SK-N-SH (cell line): Measurements from ENCODE around the gene BRPF3. TPM values are rescaled to one million over a fixed set of nuclear protein-coding genes. Genes with fewer than 3 reads are reported as not detected.

Experiments used
- CTCF ChIA-PET: fragments of 300-600, 350-600 bp; formaldehyde crosslinking; extraction: SDS; loops from one replicate; lab custom pipeline; 2021; lab: Yijun Ruan, JAX
- POLR2A ChIA-PET: fragments of 350-600 bp; sonication (Branson Sonifier 250); formaldehyde crosslinking; extraction: SDS; loops from one replicate; lab custom pipeline; 2020; ENCODE audit warnings: antibody characterized with exemption, inconsistent platforms; lab: Yijun Ruan, JAX
- DNase-seq: peaks from one replicate; pipeline ENCODE4 v3.0.0; 2012
- H2AFZ ChIP-seq: fragments of 200-600 bp; sonication (generic); 2 replicates; pipeline ENCODE4 v1.8.1; 2016; ENCODE audit warnings: antibody characterized with exemption, mild to moderate bottlenecking, low read depth
- H3F3A ChIP-seq: fragments of 200-600 bp; sonication (generic); replicated peaks from 2 replicates; pipeline ENCODE3; 2016; ENCODE audit warnings: antibody characterized with exemption, mild to moderate bottlenecking; ENCODE audit not compliant: insufficient read depth
- H3K27ac ChIP-seq, 2 experiments: fragments of 200-500 bp in 1 of 2; fragments of 200-600 bp in 1 of 2; sonication (Bioruptor generic) in 1 of 2; sonication (generic), shearing (Covaris generic) in 1 of 2; 2 replicates each; pipeline versions ENCODE4 v1.5.1 to v1.6.1; 2014 to 2016; ENCODE audit warnings: low read depth in 2 of 2, inconsistent platforms in 1 of 2, low read length in 1 of 2, mild to moderate bottlenecking in 1 of 2, mixed read lengths in 1 of 2
- H3K27me3 ChIP-seq: fragments of 200-600 bp; sonication (generic), shearing (Covaris generic); 2 replicates; pipeline ENCODE4 v1.6.1; 2016; ENCODE audit warnings: mixed run types; ENCODE audit not compliant: insufficient read depth
- H3K36me3 ChIP-seq, 2 experiments: fragments of 200-500 bp in 1 of 2; fragments of 200-600 bp in 1 of 2; sonication (Bioruptor generic) in 1 of 2; sonication (generic) in 1 of 2; replicated peaks in 1 of 2; 2 replicates each; pipeline versions ENCODE3 to v1.5.1; 2014 to 2016; ENCODE audit warnings: low read length in 1 of 2, mild to moderate bottlenecking in 1 of 2; ENCODE audit not compliant: insufficient read depth in 2 of 2, control insufficient read depth in 1 of 2
- H3K4me1 ChIP-seq, 2 experiments: fragments of 200-500 bp in 1 of 2; fragments of 200-600 bp in 1 of 2; sonication (Bioruptor generic) in 1 of 2; sonication (generic), shearing (Covaris generic) in 1 of 2; 2 replicates each; pipeline versions ENCODE4 v1.5.1 to v1.6.1; 2014 to 2016; ENCODE audit warnings: low read depth in 1 of 2, low read length in 1 of 2, mixed run types in 1 of 2; ENCODE audit not compliant: insufficient read depth in 2 of 2, control insufficient read depth in 1 of 2
- H3K4me2 ChIP-seq: fragments of 200-600 bp; sonication (generic), shearing (Covaris generic); 2 replicates; pipeline ENCODE4 v1.6.1; 2017; ENCODE audit warnings: mixed run types
- H3K4me3 ChIP-seq, 2 experiments: fragments of 200-500 bp in 1 of 2; fragments of 200-600 bp in 1 of 2; sonication (Bioruptor generic) in 1 of 2; sonication (generic), shearing (Covaris generic) in 1 of 2; 2 replicates each; pipeline versions ENCODE4 v1.5.1 to v1.8.1; 2014 to 2016; ENCODE audit warnings: low read depth in 2 of 2, inconsistent platforms in 1 of 2, low read length in 1 of 2, mild to moderate bottlenecking in 1 of 2, mixed read lengths in 1 of 2, moderate library complexity in 1 of 2
- H3K79me2 ChIP-seq: fragments of 200-600 bp; sonication (generic); 2 replicates; pipeline ENCODE4 v1.8.1; 2017; ENCODE audit warnings: mild to moderate bottlenecking; ENCODE audit not compliant: insufficient read depth
- H3K9ac ChIP-seq: fragments of 200-600 bp; sonication (generic); 2 replicates; pipeline ENCODE4 v1.6.1; 2017; ENCODE audit warnings: mixed run types
- H3K9me2 ChIP-seq: fragments of 200-600 bp; sonication (generic); 2 replicates; pipeline ENCODE4 v1.6.1; 2017; ENCODE audit warnings: mixed run types
- H3K9me3 ChIP-seq: fragments of 200-600 bp; sonication (generic); 2 replicates; pipeline ENCODE4 v1.6.1; 2017; ENCODE audit warnings: mixed run types, mild to moderate bottlenecking, moderate library complexity
- H4K20me1 ChIP-seq: fragments of 200-600 bp; sonication (generic); 2 replicates; pipeline ENCODE4 v1.6.1; 2017; ENCODE audit warnings: mild to moderate bottlenecking, mixed run types; ENCODE audit not compliant: insufficient read depth
- CHD2 ChIP-seq: fragments of 150-350 bp; IDR thresholded peaks from 2 replicates; pipeline ENCODE4 v1.6.1; 2018; ENCODE audit warnings: low read length; ENCODE audit not compliant: partially characterized antibody
- CTCF ChIP-seq: fragments of 200-600 bp; sonication (generic); IDR thresholded peaks from 2 replicates; pipeline ENCODE4 v1.6.1; 2017; ENCODE audit warnings: antibody characterized with exemption, mild to moderate bottlenecking, moderate library complexity
- ELF1 ChIP-seq: IDR thresholded peaks from 2 replicates; pipeline ENCODE4 v1.4.0; 2012
- EP300 ChIP-seq, 2 experiments: IDR thresholded peaks; 2 replicates each; pipeline versions ENCODE4 v1.4.0 to v1.6.1; 2012; ENCODE audit warnings: borderline replicate concordance in 1 of 2, low read depth in 1 of 2, low read length in 1 of 2
- FOSL2 ChIP-seq: IDR thresholded peaks from 2 replicates; pipeline ENCODE4 v1.4.0; 2012; ENCODE audit warnings: low read depth, mild to moderate bottlenecking, moderate library complexity, borderline replicate concordance
- FOXJ3 ChIP-seq: sonication (generic); formaldehyde crosslinking; IDR thresholded peaks from 2 replicates; pipeline ENCODE4 v1.5.1; 2020; ENCODE audit warnings: mild to moderate bottlenecking, missing genetic modification reagents
- FOXM1 ChIP-seq: IDR thresholded peaks from 2 replicates; pipeline ENCODE4 v1.4.0; 2012; ENCODE audit warnings: low read depth, mild to moderate bottlenecking
- GABPA ChIP-seq: IDR thresholded peaks from 2 replicates; pipeline ENCODE4 v1.4.0; 2012; ENCODE audit warnings: low read depth, mild to moderate bottlenecking
- GATA2 ChIP-seq: sonication (generic); formaldehyde crosslinking; IDR thresholded peaks from 2 replicates; pipeline ENCODE4 v1.5.0; 2020; ENCODE audit warnings: mild to moderate bottlenecking, missing genetic modification reagents
- IRF3 ChIP-seq: fragments of 150-350 bp; IDR thresholded peaks from 2 replicates; pipeline ENCODE4 v1.6.1; 2016; ENCODE audit warnings: mild to moderate bottlenecking, low read depth, low read length
- JUND ChIP-seq: IDR thresholded peaks from 2 replicates; pipeline ENCODE4 v1.4.0; 2012
- MAX ChIP-seq: IDR thresholded peaks from 2 replicates; pipeline ENCODE4 v1.4.0; 2012; ENCODE audit warnings: low read depth
- MEF2A ChIP-seq: IDR thresholded peaks from 2 replicates; pipeline ENCODE4 v1.4.0; 2012; ENCODE audit warnings: low read depth, borderline replicate concordance
- MXI1 ChIP-seq: IDR thresholded peaks from 2 replicates; pipeline ENCODE4 v1.6.1; 2012; ENCODE audit warnings: mild to moderate bottlenecking, low read depth, low read length, improper control_type of control experiment
- NFIC ChIP-seq: IDR thresholded peaks from 2 replicates; pipeline ENCODE4 v1.4.0; 2012; ENCODE audit warnings: borderline replicate concordance
- NRF1 ChIP-seq: IDR thresholded peaks from 2 replicates; pipeline ENCODE4 v1.6.1; 2012; ENCODE audit warnings: low read depth, mild to moderate bottlenecking, low read length
- PBX3 ChIP-seq: IDR thresholded peaks from 2 replicates; pipeline ENCODE4; 2012
- POLR2AphosphoS5 ChIP-seq: IDR thresholded peaks from 2 replicates; pipeline ENCODE4 v1.6.1; 2012; ENCODE audit warnings: low read depth, low read length
- RAD21 ChIP-seq: IDR thresholded peaks from 2 replicates; pipeline ENCODE4 v1.6.1; 2012; ENCODE audit warnings: mild to moderate bottlenecking, low read length
- RCOR1 ChIP-seq: fragments of 150-350 bp; IDR thresholded peaks from 2 replicates; pipeline ENCODE4 v1.6.1; 2017; ENCODE audit warnings: antibody characterized with exemption, low read length
- RXRA ChIP-seq: IDR thresholded peaks from 2 replicates; pipeline ENCODE4 v1.4.0; 2012; ENCODE audit warnings: low read depth, mild to moderate bottlenecking, borderline replicate concordance
- SIN3A ChIP-seq: IDR thresholded peaks from 2 replicates; pipeline ENCODE4 v1.6.1; 2012; ENCODE audit warnings: low read depth, mild to moderate bottlenecking, low read length, moderate library complexity, borderline replicate concordance
- SMC3 ChIP-seq: IDR thresholded peaks from 2 replicates; pipeline ENCODE4 v1.6.1; 2012; ENCODE audit warnings: low read depth, low read length, improper control_type of control experiment
- TAF1 ChIP-seq: IDR thresholded peaks from 2 replicates; pipeline ENCODE4 v1.6.1; 2012; ENCODE audit warnings: low read depth, mild to moderate bottlenecking, low read length, moderate library complexity, borderline replicate concordance
- TCF12 ChIP-seq: IDR thresholded peaks from 2 replicates; pipeline ENCODE4 v1.4.0; 2012
- TEAD4 ChIP-seq: IDR thresholded peaks from 2 replicates; pipeline ENCODE4 v1.4.0; 2012; ENCODE audit warnings: mild to moderate bottlenecking, borderline replicate concordance; ENCODE audit not compliant: insufficient read depth
- USF2 ChIP-seq: fragments of 150-350 bp; IDR thresholded peaks from 2 replicates; pipeline ENCODE4 v1.6.1; 2017; ENCODE audit warnings: antibody characterized with exemption, low read length, low read depth, borderline replicate concordance
- WGBS: methylation state at CpG from one replicate; pipeline ENCODE4 v1.1.6; 2017; ENCODE audit warnings: low lambda C conversion rate; 5-methylcytosine and 5-hydroxymethylcytosine counted together
- polyA plus RNA-seq, 3 experiments: library from polyadenylated mRNA; depleted of rRNA; stranded (reverse); fragments of >200 nt; gene quantifications; 2 replicates each; pipeline ENCODE4 v1.2.3, GENCODE V29; 2012

The BRPF3 gene
- polyA plus RNA-seq, 1 of the 3 experiments (the other 2 are of a cell fraction): 15.4 TPM

GRCh38 chr6:36195471-36196112 lies 952 bp upstream of the BRPF3 start (continued):
- TF ChIP-seq RCOR1: no peak
- no peak for TF ChIP-seq EP300 (IDR thresholded peaks at IDR 0.05; ENCODE audit: borderline replicate concordance in 1 of 2, low read depth in 1 of 2, low read length in 1 of 2)

- H3K9me2 ChIP-seq: no peaks in the 10 kb centered on the region
- ChIA-PET POLR2A (interaction anchor here (0.6 to 1.1 kb wide), 4 partner anchors 11 to 1187 kb away, joined by 3 to 7 read pairs (median 3); partner anchors contain the start of gene PPIL1), CTCF (interaction anchor here (0.6 to 2.4 kb wide), 8 partner anchors 9 to 169 kb away, joined by 3 to 12 read pairs (median 4); partner anchors contain the start of gene MAPK14)
- no peak for TF ChIP-seq TCF12
- no peak for TF ChIP-seq ELF1
- TF ChIP-seq PBX3: peak; percentile 99
- no peak for TF ChIP-seq USF2
- TF ChIP-seq TEAD4: no peak
- no peak for TF ChIP-seq MEF2A
- no peak for TF ChIP-seq NFIC
- no peak for TF ChIP-seq RXRA
- TF ChIP-seq GATA2 (CRISPR knock-in tag): no peak
- TF ChIP-seq EP300 (IDR thresholded peaks at IDR 0.05; ENCODE audit: borderline replicate concordance in 1 of 2, low read depth in 1 of 2, low read length in 1 of 2): no peak
- TF ChIP-seq NRF1: no peak
- no peak for TF ChIP-seq CTCF
- TF ChIP-seq TAF1: peak; percentile 86; the same call in 1 of the 2 replicates
- TF ChIP-seq MXI1: no peak; the same call in 1 of the 2 replicates
- TF ChIP-seq FOSL2: no peak
- no peak for TF ChIP-seq SIN3A
- no peak for TF ChIP-seq GABPA
- no peak for TF ChIP-seq JUND
- no peak for TF ChIP-seq FOXM1
- no peak for TF ChIP-seq RCOR1
- TF ChIP-seq FOXJ3 (CRISPR knock-in tag): no peak
- TF ChIP-seq CHD2: peak; percentile 69
- TF ChIP-seq POLR2AphosphoS5: peak; percentile 56
- TF ChIP-seq SMC3: no peak
- TF ChIP-seq RAD21: no peak
- TF ChIP-seq IRF3: peak; percentile 67
- TF ChIP-seq MAX: no peak
These were observed 470 bp downstream of the BRPF3 start for GRCh38 chr6:36196880-36197548.

More at GRCh38 chr6:36196880-36197548, 470 bp downstream of the BRPF3 start:
- DNase-seq: peak; percentile 99
- Histone ChIP-seq H3K79me2 (peaks cover 49% of the 10 kb centered on the region), H3K4me2 (peak overlapping the region; percentile 71), H3K4me1 (peaks cover 6 to 16% of the 10 kb centered on the region in 2 experiments; a peak in 2 of 4 replicates), H3K27me3 (no peaks in the 10 kb centered on the region), H3F3A (peaks cover 6% of the 10 kb centered on the region), H3K27ac (peak overlapping the region; percentile 49 to 91; a peak in 3 of 4 replicates), H3K4me3 (peak overlapping the region; percentile 62 to 63), H3K9me3 (no peaks in the 10 kb centered on the region), H3K9ac (peak overlapping the region; percentile 82), H2AFZ (peak overlapping the region; percentile 45; the same call in 1 of the 2 replicates), H3K36me3 (peaks cover 12 to 25% of the 10 kb centered on the region in 2 experiments), H4K20me1 (peaks cover 20% of the 10 kb centered on the region)
- whole genome bisulfite sequencing: 1% methylated on average over 13 of the region's 58 CpGs
